NCI-H1048 (cell line): ENCODE results near the gene HDGF.

Experiments
- DNase-seq: peaks from one replicate; lab custom pipeline; 2025; lab: John Stamatoyannopoulos, UW

HDGF gene

DNA sequence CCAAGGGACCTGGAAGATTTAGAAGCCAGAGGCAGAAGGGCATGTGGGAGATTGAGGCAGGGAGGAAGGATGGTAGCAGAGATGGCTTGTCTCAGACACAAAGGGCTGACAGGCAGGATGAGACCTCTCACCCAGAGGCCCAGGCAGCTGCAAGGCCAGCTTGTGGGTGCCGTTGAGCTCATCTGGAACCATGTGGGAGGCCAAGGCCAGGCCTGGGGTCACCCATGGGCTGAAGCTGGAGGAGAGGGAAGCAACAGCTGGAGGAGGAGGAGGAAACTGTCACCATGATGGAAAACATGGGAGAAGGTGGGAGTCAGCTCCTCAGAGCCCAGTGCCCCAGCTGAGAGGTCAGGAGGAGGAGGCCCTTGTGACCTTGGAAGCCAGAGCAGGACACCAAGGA, 52.5 kb downstream of the HDGF start:
- DNase-seq: no peak

DNA sequence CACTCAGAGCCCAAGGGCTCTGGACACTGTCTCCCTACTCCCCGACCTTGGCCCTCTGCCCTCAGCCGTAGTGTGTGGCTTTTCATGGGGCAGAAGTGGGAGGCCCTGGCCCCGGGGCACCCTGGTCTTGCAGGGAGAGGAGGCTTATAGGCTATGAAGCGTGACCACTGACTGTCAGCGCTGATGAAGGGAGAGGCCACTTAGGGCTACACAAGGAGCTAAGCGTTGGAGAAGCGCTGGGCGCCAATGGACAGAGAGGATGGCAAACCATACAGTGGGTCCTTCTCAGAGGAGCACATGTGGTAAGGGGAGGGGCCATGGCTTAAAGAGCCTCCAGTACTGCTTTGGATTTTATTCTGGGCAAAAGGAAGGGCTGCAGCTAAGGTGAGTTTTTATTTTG, 54.0 kb downstream of the HDGF start:
- DNase-seq: no peak

DNA sequence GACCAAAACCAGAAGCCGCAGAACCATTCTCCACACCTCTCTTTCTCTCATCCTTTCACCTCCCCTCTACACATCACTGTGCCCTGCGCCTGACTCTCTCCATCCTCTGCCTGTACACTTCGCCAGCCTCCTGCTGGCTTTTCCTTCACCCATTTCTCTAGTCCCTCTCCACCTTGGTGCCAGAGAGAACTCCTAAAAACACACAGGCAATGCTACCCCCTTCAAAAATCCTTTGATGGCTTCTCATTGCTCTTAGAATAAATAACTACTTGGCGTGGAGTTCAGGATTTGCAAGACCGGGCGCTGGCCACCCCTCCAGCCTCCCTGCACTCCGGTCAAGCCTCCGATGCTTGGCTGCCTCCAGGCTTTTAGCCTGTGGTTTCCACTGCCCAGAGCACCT, 54.7 kb downstream of the HDGF start:
- no peak for DNase-seq

DNA sequence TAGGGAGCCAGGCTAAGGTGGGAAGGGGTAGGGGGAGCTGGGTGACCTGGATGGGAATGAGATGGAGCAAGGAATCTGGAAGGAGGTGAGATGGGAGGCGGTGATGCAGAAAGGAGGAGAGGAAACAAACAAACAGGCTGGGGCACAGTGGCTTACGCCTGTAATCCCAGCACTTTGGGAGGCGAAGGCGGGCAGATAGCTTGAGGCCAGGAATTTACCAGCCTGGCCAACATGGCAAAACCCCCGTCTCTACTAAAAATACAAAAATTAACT, 56.8 kb downstream of the HDGF start:
- no peak for DNase-seq

DNA sequence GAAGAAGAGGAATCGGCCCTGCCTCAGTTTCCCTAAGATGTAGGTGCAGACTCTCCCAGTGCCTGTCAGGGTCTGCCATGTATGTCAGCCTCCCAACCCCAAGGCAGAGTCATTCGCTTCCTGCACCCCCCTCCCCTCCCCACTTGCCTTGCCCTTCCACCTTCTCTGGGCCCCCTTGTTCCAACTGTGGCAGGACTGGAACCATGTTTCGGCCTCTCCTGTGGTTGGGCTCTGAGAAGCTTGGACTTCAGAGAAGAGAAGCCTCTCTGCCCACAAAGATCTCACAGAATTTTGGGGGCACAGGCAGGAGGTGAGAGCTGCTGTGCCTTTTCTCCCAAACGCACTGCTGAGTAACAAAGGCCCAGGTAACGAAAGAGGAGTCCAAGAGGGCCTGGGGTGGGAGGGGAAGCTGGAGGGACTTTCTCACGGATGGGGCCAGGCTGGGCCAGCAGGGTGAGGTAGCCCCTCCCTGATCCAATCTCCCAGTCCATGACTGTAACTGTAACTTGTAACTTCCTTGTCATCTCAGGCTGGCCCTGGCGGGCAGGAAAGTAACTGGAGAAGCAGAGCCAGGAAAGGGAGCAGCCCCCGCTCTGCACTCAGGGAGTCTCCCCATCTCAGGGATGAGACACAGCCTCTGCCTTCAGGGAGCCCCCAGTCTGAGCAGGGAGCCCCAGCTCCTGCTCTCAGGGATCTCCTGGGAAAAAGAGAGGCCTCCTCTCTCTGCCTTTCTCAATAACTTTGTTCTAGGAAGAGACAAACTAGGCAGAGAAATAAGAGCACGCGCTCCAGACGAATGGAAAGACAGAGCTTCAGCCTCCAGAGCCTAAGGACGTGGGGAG, 57.4 kb downstream of the HDGF start:
- DNase-seq: no peak

DNA sequence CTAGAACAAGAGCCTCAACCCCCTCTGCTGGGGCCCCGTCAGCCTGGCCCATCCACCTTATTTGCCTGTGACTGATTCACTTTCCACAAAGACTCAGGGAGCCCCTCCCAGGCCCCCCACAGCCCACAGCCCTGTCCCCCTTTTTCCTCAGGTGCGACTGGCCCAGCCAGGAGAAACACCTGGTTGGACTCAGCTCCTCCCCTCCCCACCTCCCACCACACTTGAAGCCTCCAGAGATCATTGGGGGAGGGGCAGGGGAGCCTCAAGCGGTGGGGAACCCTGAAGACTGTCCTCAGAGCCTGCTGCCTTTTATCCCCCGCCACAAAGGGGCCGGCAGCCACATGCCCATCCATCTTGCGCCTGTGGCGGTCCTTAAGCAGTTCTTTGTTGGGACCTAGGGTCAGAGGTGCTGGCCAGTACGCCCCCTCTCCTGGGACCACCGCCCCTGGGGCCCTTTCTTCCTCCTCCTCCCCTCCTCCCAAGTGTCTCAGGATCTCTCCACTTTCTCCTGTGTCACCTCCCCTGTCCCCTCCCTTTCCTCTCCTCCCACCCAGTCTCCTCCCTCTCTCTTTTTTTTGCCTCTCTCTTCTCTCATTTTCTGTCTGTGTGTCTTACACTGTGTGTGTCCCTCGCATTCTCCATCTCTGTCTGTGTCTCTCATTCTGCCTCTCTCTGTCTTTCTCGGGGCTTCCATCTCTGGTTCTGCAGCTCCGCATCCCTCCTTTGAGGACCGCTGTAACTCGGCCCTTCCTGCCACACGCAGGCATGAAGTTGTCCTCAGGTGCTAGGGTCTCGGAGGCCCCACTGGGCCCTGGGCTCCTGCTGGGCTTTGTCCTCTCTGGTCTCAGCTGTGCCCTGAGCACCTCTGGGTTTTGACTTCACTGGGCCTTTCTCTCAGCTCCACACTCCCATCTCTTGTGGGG, 58.3 kb downstream of the HDGF start:
- no peak for DNase-seq

DNA sequence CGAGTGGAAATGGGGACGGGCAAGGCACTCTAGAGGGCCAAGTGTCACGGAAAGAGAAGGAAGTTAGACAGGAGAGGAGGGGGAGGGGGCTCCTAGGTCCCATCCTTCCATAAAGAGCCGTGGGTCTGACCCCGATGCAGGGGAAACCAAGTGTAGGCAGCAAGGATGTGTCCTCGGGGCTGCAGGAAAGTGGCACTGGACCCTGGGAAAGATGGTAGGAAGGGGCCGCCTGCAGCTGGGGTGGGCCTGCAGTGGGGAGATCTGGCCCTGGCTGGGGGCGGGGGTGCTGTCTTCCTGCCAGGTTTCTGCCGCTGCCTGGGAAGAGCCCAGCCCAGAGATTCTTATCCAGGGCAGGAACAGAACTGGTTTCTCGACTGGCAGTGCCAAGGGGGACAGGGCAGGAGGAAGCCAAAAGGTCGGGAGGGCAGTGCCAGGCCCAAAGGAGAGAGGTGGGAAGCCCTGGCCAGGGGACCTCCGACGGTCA, 59.0 kb downstream of the HDGF start:
- no peak for DNase-seq
